ENCODE data around the gene TIMD4.
A peak's percentile ranks its signal among the peaks of the same experiment; 100 is the strongest.

TIMD4 gene

DNA sequence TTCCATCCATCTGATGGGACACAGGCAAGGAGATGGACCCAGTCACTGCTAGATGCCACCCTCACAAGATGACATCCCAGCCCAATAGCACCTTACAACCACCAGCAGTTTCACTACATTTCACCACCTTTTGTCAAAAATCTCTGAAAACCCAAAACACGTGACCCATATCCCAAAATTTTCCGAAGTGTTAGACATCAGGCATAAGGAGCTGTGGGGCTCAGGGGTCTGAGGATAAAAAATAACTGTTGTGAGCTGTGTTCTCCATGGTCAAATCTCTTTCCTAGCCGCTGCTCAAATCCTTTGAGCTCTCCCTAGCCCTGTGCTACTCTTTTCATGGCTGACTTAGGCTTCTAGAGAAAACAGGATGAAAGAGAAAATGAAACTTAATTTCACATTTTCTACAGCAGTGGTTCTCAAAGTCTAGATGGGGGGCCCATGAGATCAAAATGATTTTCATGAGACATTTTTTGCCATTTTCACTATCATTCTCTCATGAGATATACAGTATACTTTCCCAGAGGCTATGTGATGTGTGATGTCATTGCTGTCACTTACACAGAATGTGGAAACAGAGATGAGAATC, 40.7 kb downstream of the TIMD4 start:
- no peak for DNase-seq (ENCODE audit: extremely low read depth in 1 of 2, low read depth in 1 of 2)

DNA sequence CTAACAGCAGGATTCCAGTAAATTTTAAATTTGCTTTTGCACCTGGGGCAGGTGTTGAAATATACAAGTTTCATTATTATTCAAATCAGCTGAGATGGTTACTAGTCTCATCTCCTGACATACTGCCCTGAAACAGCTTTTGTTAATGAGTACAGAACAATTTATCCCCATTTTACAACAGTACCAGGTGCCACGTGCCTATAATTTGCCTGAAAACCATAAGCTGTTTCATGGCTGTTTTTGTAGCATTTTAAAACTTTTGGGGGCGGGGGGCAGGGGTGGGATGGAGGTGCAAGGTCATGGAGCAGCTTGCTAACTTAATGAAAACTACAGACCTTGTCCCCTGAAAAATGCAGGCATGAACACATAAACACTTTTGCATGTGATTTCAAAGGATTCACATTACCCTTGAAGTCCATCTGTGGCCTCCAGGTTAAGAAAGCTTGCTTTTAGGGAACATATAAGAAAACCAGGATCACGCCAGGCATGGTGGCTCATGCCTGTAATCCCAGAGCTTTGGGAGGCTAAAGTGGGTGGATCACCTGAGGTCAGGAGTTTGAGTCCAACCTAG, 42.1 kb downstream of the TIMD4 start:
- no peak for DNase-seq (ENCODE audit: extremely low read depth in 1 of 2, low read depth in 1 of 2)

DNA sequence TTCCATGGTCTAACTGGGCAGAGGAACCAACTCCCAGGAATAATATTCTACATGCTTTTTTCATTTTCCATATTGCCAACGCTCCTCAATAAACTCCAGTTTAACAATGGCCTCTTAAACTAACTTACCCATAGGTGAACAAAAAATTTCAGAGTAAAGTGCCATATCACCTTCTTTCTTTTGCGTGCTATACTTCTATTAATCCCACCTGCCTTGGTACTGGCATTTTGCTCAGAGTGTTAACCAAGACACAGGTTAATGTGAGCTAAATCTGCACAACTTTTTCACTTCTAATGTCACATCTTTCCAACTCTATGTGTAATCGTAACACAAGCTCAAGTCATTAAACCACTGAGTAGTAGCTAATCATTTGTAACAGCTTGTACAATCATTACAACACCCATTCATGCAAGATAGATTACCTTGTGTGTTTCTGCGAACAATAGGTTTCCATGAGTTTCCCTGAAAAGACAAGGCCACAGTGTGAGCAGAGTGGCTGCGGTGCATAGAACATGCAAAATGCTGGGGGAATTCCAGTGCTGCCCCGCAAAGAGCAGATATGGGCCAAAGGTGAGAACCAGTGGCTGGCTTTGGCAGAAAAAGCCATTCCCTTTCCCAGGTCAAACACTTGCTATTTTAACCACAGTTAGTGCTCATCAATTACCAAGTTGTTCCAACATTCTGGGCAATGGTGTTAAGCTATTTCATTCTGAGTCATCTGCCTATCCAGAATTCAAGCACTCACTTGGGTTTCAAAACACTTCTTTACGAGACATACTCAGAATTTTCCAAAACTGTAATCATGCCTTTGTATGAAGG, 42.8 kb downstream of the TIMD4 start:
- DNase-seq (ENCODE audit: extremely low read depth in 1 of 2, low read depth in 1 of 2): peak; percentile 64 to 82

DNA sequence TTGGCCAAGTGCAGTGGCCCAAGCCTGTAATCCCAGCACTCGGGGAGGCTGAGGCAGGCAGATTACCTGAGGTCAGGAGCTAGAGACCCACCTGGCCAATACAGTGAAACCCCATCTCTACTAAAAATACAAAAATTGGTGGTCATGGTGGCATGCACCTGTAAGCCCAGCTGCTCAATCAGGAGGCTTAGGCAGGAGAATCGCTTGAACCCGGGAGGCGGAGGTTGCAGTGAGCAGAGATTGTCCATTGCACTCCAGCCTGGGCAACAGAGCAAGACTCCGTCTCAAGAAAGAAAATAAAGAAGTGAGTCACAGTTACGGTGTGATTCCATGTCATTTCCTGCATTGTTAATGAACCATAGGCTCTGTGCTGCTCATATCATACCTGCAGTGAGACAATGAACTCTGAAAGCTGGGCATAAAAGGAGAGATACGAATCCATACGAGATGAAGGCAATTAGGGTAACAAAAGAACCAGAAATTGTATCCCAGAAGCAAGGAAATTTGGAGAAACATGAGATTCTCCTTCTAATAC, 44.6 kb downstream of the TIMD4 start:
- DNase-seq (ENCODE audit: extremely low read depth in 1 of 2, low read depth in 1 of 2): no peak

GRCh38 chr5:156914371-156914737, 48.7 kb downstream of the TIMD4 start:
- no peak for DNase-seq (ENCODE audit: extremely low read depth in 1 of 2, low read depth in 1 of 2)

- no peak for DNase-seq (ENCODE audit: extremely low read depth in 1 of 2, low read depth in 1 of 2)
Measured at GRCh38 chr5:156913719-156914370, 49.2 kb downstream of the TIMD4 start.

GRCh38 chr5:156913355-156913718, 49.7 kb downstream of the TIMD4 start:
- no peak for DNase-seq (ENCODE audit: extremely low read depth in 1 of 2, low read depth in 1 of 2)

DNA sequence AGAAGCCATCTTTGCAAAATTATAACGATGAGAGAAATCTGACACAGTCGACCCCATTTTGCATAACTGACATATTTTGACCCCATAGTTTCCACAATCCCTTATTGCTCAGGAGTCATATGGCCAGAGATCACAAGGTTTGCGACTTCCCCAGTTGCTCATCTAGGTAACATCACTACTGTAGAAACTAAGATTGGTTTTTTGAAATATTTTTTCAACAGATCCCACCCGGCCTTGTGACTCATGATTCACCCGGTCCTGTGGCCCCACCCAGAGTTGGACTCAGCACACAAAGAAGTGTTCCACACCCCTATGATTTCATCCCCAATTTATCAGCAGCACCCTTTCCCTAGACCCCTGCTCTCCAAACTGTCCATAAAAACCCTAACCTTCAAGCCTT, 50.2 kb downstream of the TIMD4 start:
- no peak for DNase-seq (ENCODE audit: extremely low read depth in 1 of 2, low read depth in 1 of 2)

DNA sequence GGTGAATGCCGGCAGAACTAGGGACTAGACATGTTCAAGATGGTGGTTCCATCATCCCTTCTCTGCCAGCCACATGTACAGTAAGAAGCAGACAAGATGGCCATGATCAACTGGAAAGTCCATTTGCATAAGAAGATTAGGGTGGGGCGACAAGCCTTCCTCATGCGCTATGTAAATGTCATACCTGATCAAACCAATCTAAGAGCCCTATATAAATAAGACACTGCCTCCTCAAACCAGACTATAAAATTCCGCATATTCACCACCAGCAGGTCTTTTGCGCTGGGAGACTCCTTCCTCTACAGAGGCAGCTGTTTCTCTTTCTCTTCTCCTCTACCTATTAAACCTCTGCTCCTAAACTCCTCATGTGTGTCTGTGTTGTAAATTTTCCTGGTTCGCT, 53.8 kb downstream of the TIMD4 start:
- DNase-seq (ENCODE audit: extremely low read depth in 1 of 2, low read depth in 1 of 2): no peak

- no peak for DNase-seq (ENCODE audit: extremely low read depth in 1 of 2, low read depth in 1 of 2)
Measured at GRCh38 chr5:156907667-156908066, 55.4 kb downstream of the TIMD4 start.

DNA sequence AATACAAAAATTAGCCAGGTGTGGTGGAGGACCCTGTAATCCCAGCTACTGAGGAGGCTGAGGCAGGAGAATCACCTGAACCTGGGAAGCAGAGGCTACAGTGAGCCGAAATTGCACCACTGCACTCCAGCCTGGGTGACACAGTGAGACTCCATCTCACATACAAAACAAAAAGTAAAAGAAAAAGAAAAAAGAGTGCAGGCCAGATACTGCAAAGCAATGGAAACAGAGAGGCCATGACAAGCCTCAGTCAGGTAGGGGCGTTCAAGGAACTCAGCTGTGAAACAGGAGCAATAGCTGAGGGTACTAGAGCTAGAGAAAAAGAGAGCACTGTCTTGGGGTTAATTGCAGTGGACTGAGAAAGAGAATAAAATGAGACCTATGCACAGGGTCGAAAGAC, 56.2 kb downstream of the TIMD4 start:
- no peak for DNase-seq (ENCODE audit: extremely low read depth in 1 of 2, low read depth in 1 of 2)

- no peak for DNase-seq (ENCODE audit: extremely low read depth in 1 of 2, low read depth in 1 of 2)
Measured at GRCh38 chr5:156896546-156896945, 66.5 kb downstream of the TIMD4 start.

- no peak for DNase-seq (ENCODE audit: extremely low read depth in 1 of 2, low read depth in 1 of 2)
Measured at GRCh38 chr5:156893517-156893916, 69.5 kb downstream of the TIMD4 start.

DNA sequence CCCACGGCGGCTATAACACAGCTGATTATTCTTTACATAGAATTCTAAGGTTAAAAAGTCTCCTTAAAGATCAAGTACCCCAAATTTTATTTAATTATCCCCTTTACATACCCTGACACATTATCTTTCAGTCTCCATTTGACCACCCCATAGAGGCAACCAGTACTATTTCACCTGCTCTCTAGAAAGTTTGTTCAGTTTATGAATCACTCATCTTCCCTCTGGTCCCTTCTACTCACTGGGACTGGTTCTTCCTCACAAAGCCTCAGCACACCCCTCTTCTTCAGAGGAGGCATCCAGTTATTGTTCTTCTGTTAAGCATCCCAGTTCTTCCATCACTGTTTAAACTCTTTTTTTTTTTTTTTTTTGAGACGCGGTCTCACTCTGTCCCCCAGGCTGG, 70.2 kb downstream of the TIMD4 start:
- no peak for DNase-seq (ENCODE audit: extremely low read depth in 1 of 2, low read depth in 1 of 2)

DNA sequence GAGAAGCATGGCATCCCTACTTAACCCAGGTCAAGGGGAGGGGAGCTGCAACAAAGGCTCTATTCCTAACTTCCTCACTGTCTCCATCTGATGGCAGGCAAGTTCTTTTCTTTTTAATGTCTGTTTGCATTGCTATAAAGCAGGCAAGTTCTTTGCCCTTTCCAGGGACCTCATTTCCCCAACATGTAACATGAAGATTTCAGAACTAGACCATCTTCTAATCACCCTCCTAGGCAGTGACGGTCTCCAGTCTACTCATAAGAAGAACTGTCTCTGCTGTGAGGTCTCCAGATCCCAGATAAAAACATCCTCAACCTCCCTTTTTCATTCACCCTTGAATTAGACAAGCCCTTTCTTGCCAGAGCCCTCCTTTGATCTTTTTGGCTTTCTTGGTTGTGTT, 70.8 kb downstream of the TIMD4 start:
- no peak for DNase-seq (ENCODE audit: extremely low read depth in 1 of 2, low read depth in 1 of 2)

GRCh38 chr5:156888520-156888919, 74.5 kb downstream of the TIMD4 start:
- no peak for DNase-seq (ENCODE audit: extremely low read depth in 1 of 2, low read depth in 1 of 2)

DNA sequence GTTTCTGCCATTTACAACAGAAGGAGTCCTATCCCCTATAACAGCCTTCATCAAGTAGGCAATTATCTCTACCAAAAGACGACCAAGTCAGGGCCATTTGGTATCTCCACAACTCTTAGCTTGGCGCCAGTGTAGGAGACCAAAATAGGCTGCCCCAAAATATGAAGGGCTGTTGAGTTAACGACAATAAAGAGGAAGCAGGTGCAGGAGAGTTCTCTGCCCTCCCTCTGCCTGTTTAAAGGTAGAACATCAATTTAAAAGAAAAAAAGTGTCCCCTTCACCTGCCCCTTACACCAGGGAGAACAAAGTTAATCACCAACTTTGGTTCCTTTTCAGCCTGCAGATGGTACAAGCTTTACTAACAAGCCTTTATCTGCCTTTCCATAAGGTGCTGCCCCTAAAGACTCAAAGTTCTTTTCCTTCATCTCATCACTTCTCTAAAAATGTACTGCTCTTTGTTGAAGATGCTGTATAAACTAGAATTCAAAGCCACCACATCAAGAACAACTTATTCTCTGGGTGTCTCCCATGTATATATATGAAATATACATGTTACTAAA, 79.6 kb downstream of the TIMD4 start:
- no peak for DNase-seq (ENCODE audit: extremely low read depth in 1 of 2, low read depth in 1 of 2)

- DNase-seq (ENCODE audit: extremely low read depth in 1 of 2, low read depth in 1 of 2): no peak
Measured at GRCh38 chr5:156879665-156880285, 83.3 kb downstream of the TIMD4 start.

- DNase-seq (ENCODE audit: extremely low read depth in 1 of 2, low read depth in 1 of 2): no peak
Measured at GRCh38 chr5:156871212-156871611, 91.8 kb downstream of the TIMD4 start.

DNA sequence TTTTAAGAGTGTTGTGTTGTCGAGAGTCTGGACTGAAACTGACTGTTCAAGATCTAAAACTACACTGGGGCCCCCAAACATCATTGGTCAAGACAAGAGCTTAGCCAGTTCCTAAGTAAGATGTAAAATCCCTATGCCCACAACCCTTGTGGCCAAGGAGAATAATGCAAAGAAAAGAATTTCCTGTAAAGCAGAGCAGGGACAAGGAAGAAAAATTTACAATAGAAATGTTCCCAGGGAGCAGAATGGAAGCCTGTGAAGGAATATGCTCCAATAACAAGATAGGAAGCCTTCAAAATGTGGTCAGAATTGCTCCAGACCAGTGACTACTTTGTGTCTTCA, 92.6 kb downstream of the TIMD4 start:
- DNase-seq (ENCODE audit: extremely low read depth in 1 of 2, low read depth in 1 of 2): no peak
